Fibroblast of lung (primary cell): ENCODE data around the gene PCDHA10.
"Not testable (repeated sequence)": the region's sequence is repeated elsewhere in the genome, so short reads cannot be mapped to it uniquely, and the experiment has no call there.

Source experiments
- EZH2 ChIP-seq: IDR thresholded peaks from 2 replicates; pipeline ENCODE4 v1.5.1; 2012; ENCODE audit warnings: low read length, control low read depth, mild to moderate bottlenecking; ENCODE audit errors: missing control alignments
- TF ChIP-seq, protein P1 (sequence below), 2 donors: IDR thresholded peaks in 1 of 2; conservative IDR thresholded peaks in 1 of 2; 1 replicate in 1 of 2; 2 replicates in 1 of 2; pipeline ENCODE4 v1.5.1; 2011 to 2012; ENCODE audit warnings: low read length in 2 of 2, control low read depth in 1 of 2, inconsistent platforms in 1 of 2, low read depth in 1 of 2, mild to moderate bottlenecking in 1 of 2

GRCh38 chr5:140834439-140835008, 21.2 kb upstream of the PCDHA10 start:
- not testable (repeated sequence) for TF ChIP-seq EZH2
- TF ChIP-seq, protein P1, sequence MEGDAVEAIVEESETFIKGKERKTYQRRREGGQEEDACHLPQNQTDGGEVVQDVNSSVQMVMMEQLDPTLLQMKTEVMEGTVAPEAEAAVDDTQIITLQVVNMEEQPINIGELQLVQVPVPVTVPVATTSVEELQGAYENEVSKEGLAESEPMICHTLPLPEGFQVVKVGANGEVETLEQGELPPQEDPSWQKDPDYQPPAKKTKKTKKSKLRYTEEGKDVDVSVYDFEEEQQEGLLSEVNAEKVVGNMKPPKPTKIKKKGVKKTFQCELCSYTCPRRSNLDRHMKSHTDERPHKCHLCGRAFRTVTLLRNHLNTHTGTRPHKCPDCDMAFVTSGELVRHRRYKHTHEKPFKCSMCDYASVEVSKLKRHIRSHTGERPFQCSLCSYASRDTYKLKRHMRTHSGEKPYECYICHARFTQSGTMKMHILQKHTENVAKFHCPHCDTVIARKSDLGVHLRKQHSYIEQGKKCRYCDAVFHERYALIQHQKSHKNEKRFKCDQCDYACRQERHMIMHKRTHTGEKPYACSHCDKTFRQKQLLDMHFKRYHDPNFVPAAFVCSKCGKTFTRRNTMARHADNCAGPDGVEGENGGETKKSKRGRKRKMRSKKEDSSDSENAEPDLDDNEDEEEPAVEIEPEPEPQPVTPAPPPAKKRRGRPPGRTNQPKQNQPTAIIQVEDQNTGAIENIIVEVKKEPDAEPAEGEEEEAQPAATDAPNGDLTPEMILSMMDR (conservative IDR thresholded peaks at IDR 0.05 in 1 of 2, IDR thresholded peaks at IDR 0.05 in 1 of 2; ENCODE audit: low read depth in 1 of 2, low read length in 2 of 2): not testable (repeated sequence)
